ENCODE data around the gene NAA15.
"Not testable (repeated sequence)": the region's sequence is repeated elsewhere in the genome, so short reads cannot be mapped to it uniquely, and the experiment has no call there.

Gene NAA15

GRCh38 chr4:139301113-139301820 is at the start of gene NAA15:
TSS of gene NAA15 (plus strand) at chr4:139301505. CDS start at chr4:139301778, 273 bp downstream.
- peak; percentile 99 for DNase-seq

- DNase-seq = no peak
Observed at GRCh38 chr4:139253046-139253445, 48.3 kb upstream of the NAA15 start.

DNA sequence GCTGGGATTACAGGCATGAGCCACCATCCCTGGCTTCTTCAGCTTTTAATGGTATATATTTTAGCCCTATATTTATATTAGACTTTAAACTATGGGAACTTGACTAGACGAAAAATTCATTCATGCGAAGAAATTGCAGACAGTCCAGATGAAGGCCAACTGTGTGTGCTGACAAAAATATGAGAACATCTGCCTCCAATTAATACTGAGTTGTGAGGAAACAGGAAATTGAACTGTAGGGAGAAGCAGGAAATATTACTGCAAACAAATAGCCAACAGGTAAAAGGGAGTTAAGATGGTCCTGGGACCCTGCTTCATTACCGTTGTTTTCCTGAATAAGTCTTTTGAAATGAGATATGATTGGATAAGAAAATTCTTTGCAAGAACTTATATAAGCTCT is 47.6 kb upstream of the NAA15 start:
- DNase-seq = no peak

DNA sequence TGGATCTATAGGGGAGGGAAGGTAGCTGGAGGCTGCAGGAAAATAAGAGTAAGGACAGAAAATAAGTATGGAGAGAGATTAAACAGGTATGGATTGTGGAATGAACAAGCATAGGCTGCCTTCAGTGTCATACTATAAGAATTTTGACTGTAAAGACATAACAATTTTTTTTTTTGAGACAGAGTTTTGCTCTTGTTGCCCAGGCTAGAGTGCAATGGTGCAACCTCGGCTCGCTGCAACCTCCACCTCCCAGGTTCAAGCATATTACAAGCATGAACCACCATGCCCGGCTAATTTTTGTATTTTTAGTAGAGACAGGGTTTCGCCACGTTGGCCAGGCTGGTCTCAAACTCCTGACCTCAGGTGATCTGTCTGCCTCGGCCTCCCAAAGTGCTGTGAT is 45.7 kb upstream of the NAA15 start:
- not testable (repeated sequence) for DNase-seq

DNA sequence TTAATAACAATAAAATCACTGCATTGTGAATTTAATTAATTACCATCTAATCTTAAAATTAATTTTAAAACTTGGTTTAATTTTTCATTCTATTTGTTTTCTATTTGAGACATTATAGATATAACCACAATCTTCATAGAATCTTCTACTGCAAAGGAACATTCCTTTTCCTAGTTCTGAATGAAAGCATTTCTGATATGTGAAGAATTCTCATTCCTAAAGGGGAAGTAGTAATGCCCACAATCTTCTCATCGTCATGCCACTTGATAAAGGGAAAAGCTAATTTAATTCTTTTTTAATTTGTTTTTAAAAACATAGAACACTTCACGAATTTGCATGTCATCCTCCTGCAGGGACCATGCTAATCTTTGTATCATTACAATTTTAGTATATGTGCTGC is 45.0 kb upstream of the NAA15 start:
- DNase-seq = no peak

GRCh38 chr4:139265654-139266053 is 35.7 kb upstream of the NAA15 start:
- DNase-seq = no peak

DNA sequence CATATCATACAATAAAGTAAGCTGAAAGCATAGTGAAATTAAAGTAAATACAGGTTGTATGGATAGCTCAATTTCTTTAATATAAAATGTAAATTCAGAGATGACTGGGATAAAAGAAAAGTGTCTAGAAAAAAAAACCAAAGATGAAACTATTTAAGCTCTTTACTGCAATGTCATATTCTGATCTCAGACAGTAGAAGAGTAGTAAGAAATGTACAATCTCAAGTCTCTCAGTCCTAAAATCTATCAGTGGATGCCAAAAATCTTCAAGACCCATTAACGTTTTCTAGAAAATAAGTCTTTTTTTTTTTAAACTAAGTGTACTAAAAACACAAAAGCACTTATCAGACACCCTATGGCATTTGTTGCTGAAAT is 35.1 kb upstream of the NAA15 start:
- no peak for DNase-seq

DNA sequence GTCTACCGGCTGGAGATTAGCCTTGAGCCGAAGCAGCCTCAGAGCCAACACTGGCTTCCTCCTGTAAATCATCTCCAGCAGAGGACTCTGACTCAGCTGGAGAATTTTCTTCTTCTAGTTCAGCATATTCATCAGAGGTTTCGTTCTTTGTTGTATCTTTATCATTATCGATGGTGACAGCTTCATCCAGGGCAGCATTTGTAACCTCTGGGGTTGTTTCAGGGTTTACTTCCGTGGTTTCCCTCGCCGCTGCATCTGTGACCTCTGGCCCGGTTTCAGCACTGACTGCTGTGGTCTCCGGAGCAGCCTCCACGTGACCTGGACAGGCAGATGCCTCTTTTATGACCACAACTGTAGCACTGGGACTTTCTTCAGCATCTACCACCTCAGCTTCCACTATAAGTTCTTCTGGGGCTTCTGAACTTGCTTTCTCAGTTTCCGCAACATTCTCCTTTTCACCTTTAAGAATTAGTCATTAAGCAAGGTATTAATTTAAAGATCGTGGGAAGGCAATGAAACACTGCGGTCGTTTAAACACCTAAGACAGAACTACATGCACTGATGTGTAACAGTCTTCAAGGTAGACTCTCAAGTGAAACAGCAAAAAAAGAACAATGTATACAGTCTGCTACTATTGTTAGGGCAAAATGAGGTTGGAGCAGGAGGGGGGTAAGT is 34.6 kb upstream of the NAA15 start:
- peak; percentile 96 for DNase-seq

GRCh38 chr4:139267301-139267700 is 34.0 kb upstream of the NAA15 start:
- DNase-seq = no peak

- DNase-seq = no peak
Observed at GRCh38 chr4:139273835-139274234, 27.5 kb upstream of the NAA15 start.

DNA sequence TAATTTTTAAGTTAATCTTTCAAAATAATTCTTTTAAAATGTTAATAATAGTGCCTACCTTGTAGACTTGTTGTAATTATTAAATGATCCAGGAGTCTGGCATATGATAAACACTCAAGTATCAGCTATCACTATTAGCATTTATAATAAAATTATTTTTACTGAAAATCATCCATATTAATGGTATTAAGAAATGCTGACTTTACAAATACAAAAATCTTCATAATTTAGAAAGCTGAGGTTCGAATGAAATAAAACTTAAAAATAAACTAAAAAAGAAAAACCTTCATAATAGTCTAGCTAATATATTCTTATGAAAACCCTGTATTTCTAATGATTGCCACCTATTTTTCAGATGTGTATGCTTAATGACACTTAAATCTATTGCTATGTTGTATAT is 26.5 kb upstream of the NAA15 start:
- no peak for DNase-seq

GRCh38 chr4:139275281-139275735 is 26.0 kb upstream of the NAA15 start:
- no peak for DNase-seq

- no peak for DNase-seq
Observed at GRCh38 chr4:139278485-139278884, 22.8 kb upstream of the NAA15 start.

DNA sequence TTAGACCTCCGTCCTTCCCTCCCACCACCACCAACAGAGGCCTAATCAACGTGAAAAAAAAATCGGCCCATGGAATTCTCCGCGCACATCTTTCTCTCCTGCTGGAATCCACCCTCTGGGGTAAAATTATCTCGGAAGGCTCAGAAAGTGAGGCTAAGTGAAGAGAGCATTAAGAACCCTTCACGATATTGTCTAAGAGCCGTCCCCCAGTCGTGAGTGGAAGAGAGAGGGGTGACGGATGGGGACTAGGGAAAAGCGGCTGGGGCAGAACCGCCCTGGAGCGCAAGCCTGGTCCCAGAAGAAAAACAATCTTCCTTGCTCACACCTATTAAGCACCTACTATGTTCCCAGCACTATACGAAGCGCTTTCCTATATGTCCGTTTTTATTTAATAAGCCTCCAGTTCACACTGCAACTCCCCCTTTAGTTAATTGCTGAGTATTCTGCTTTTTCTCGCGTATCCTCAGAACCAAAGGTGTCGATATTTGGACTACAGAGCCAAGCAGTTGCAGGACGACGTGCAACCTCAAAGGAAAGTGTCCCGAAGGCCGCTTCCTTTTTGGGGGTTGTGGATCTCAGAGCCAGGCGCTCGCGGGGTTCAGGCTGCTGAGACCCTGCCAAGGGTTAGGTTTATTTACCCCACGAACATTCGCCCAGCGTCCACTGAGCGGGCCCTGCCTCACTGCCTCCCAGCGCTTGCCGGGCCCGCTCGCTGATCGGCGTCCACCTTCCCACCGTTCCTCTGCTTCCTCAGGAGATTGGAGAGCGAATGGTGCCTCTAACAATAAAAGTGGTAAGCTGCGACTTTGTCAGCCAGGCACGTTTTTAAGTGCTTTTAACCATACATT is 22.2 kb upstream of the NAA15 start:
- DNase-seq = no peak

- peak; percentile 17 for DNase-seq
Observed at GRCh38 chr4:139279760-139280620, 21.3 kb upstream of the NAA15 start, which contains the start of gene MGARP. TSS of gene MGARP (minus strand) at chr4:139280225. CDS start at chr4:139280158, 67 bp downstream.

- DNase-seq = no peak
Observed at GRCh38 chr4:139282065-139282720, 19.1 kb upstream of the NAA15 start.

DNA sequence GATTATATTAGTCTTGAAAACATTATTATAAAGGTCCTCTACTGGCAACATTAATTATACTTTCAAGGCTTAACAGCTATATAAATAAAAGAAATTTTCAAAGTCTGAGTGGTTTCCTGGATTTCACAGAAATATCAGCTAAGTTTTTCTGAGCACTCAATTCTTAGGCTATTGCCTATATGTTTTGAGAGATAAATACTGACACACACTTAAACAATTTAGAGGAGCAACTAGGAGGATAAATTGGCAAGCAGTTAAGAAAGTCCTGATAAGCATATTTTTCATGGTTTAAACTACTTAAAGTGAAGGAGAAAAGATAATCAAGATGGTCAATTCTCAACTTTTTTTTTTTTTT is 18.6 kb upstream of the NAA15 start:
- DNase-seq = no peak

DNA sequence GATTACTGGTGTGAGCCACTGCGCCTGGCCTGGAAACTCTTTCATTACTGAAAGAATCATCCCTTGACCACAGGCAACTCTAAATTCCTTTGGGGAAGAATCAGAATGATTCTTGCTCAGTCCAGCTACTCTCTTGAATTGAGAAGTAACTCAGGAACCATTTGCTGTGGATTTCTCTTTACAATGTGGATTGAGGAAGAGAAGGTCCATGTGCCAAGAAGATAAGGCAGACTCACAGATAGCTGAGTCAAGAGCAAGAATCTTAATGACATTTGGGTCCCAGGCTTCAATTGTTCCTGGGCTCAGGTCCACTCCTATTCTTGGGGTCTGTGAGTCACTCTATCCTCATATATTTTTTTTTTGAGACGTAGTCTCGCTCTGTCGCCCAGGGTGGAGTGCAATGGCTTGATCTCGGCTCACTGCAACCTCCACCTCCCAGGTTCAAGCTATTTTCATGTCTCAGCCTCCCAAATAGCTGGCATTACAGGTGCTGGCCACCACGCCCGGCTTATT is 15.1 kb upstream of the NAA15 start:
- no peak for DNase-seq

GRCh38 chr4:139295206-139295941 is 5.9 kb upstream of the NAA15 start:
- peak; percentile 98 for DNase-seq

GRCh38 chr4:139295942-139296299 is 5.4 kb upstream of the NAA15 start:
- DNase-seq = no peak

- peak; percentile 61 for DNase-seq
Observed at GRCh38 chr4:139297001-139297410, 4.3 kb upstream of the NAA15 start.
